T-cell (primary cell): ENCODE measurements around the gene ARHGAP22. TPM values are rescaled to one million over a fixed set of nuclear protein-coding genes. Genes with fewer than 3 reads are reported as not detected.

Experiments used
- ATAC-seq, 4 experiments: fragments of 200-7000 bp in 3 of 4; fragments of 150-1000 bp in 1 of 4; cut with Tn5 transposase; replicated peaks in 1 of 4; 1 replicate in 3 of 4; 2 replicates in 1 of 4; pipeline ENCODE4 v1.10.0; 2021; ENCODE audit warnings: moderate library complexity in 3 of 4, mild to moderate bottlenecking in 2 of 4, moderate number of reproducible peaks in 1 of 4
- CTCF ChIA-PET, 2 donors: fragments of 300-600 bp; sonication (Branson Sonifier 250); formaldehyde crosslinking; loops; one replicate each; lab custom pipeline; 2022; ENCODE audit warnings: antibody characterized with exemption in 2 of 2; lab: Charles Lee
- POLR2A ChIA-PET, 2 donors: fragments of 300-600 bp; sonication (Branson Sonifier 250); formaldehyde crosslinking; loops; one replicate each; lab custom pipeline; 2022; ENCODE audit warnings: antibody characterized with exemption in 2 of 2; lab: Charles Lee
- DNase-seq, 35 experiments: peaks; one replicate each; pipeline versions ENCODE4 v3.0.0 to v3.0.0-alpha.2; 2013 to 2023
- H3K27ac ChIP-seq: one replicate; pipeline ENCODE4 v1.5.1; 2013; ENCODE audit warnings: low read length
- H3K27me3 ChIP-seq, 2 experiments: replicated peaks in 1 of 2; 1 replicate in 1 of 2; 2 replicates in 1 of 2; pipeline versions ENCODE4 v1.6.1 to v1.7.0; 2013; ENCODE audit warnings: low read length in 1 of 2, mixed read lengths in 1 of 2; ENCODE audit not compliant: control insufficient read depth in 2 of 2, insufficient read depth in 2 of 2; ENCODE audit errors: extremely low read depth in 1 of 2
- H3K36me3 ChIP-seq, 2 donors: 1 replicate in 1 of 2; 2 replicates in 1 of 2; pipeline versions ENCODE4 v1.6.1 to v1.7.0; 2013; ENCODE audit warnings: low read length in 1 of 2; ENCODE audit not compliant: control insufficient read depth in 2 of 2, insufficient read depth in 1 of 2; ENCODE audit errors: extremely low read depth in 1 of 2
- H3K4me1 ChIP-seq, 2 experiments: 1 replicate in 1 of 2; 2 replicates in 1 of 2; pipeline versions ENCODE4 v1.6.1 to v1.7.0; 2013; ENCODE audit warnings: low read length in 2 of 2, mixed read lengths in 1 of 2; ENCODE audit not compliant: insufficient read depth in 2 of 2, control insufficient read depth in 1 of 2; ENCODE audit errors: extremely low read depth in 1 of 2
- H3K4me3 ChIP-seq, 2 donors: 1 replicate in 1 of 2; 2 replicates in 1 of 2; pipeline versions ENCODE4 v1.5.1 to v1.7.0; 2013; ENCODE audit warnings: mild to moderate bottlenecking in 2 of 2, low read length in 1 of 2, moderate library complexity in 1 of 2; ENCODE audit not compliant: control insufficient read depth in 1 of 2; ENCODE audit errors: extremely low read depth in 1 of 2
- H3K9me3 ChIP-seq: 2 replicates; pipeline ENCODE4 v1.7.0; 2013
- H3K27ac Mint-ChIP-seq, 2 donors: one replicate each; pipeline ENCODE4 v1.8.0; 2020 to 2021; ENCODE audit warnings: mild to moderate bottlenecking in 2 of 2, mixed read lengths in 2 of 2
- H3K27me3 Mint-ChIP-seq, 2 donors: one replicate each; pipeline ENCODE4 v1.8.0; 2021 to 2022; ENCODE audit warnings: mixed read lengths in 2 of 2
- H3K36me3 Mint-ChIP-seq: one replicate; pipeline ENCODE4 v1.8.0; 2021; ENCODE audit warnings: mixed read lengths
- H3K4me1 Mint-ChIP-seq, 3 donors: one replicate each; pipeline ENCODE4 v1.8.0; 2020 to 2022; ENCODE audit warnings: mixed read lengths in 3 of 3, mild to moderate bottlenecking in 1 of 3
- H3K4me3 Mint-ChIP-seq, 3 donors: one replicate each; pipeline ENCODE4 v1.8.0; 2020 to 2022; ENCODE audit warnings: mild to moderate bottlenecking in 3 of 3, mixed read lengths in 3 of 3, moderate library complexity in 3 of 3
- H3K9me3 Mint-ChIP-seq, 3 donors: one replicate each; pipeline ENCODE4 v1.8.0; 2020 to 2022; ENCODE audit warnings: mixed read lengths in 3 of 3
- WGBS: methylation state at CpG from one replicate; pipeline ENCODE4 v1.1.5; 2013; ENCODE audit warnings: missing lambda C conversion rate; ENCODE audit not compliant: insufficient coverage; 5-methylcytosine and 5-hydroxymethylcytosine counted together
- total RNA-seq, 35 experiments: library from RNA in 6 of 35; stranded (reverse) in 6 of 35; fragments of 120-200 nt in 1 of 35; gene quantifications; one replicate each; pipeline versions ENCODE4 v1.2.1 to v1.2.4 and lab custom pipeline; 2013 to 2026

The ARHGAP22 gene
- total RNA-seq, 5 donors from 2014 or later (not counting 1 experiment from before 2014, with no cell fraction given): 0.33 to 2.2 (median 0.60) TPM

DNA sequence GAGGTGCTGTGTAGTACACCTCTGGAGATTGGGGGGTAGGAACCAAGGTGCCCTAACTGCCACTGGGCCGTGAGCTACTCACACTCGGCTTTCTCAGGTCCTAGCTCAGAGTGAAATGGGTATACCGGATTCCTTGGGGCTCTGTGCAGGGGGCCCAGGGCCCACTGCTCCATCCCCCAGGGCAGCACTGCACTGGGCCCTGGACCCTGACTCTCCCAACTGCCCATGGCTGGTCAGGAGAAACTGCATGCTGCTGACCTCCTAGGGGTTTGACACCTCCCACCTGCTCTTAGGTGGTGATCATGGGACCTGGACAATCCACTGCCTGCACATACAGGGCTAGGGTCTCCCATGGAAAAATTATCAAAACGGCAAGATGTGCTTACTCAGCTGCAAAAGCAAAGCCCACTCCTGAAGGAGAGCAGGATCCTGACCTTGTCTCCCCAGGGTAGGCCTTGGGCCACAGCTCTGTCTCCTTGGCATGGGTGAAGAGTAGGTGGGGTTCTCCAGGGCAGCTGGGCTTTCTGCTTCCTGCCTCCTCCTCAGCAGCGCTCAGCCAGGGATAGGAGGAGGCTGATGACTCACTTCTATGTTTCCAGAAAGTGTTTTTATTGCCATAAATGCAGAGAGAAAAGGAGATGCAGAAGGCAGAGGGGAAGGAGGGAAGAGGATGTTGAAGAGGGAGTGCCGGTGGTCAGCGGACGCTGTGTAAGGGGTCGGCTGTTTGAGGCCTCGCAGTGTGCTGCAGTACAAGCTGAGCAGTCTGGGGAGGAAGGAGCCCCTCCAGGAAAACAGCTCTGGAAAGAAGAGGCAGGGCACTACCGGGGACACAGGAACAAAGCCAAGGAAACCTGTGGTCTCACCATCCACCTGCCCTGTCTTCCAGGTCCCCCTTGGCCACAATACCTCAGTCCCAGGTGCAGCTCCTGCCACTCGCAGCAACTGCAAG lies 107.8 kb downstream of the ARHGAP22 start:
- Mint-ChIP-seq H3K4me3 (no peak overlapping the region), H3K9me3 (no peaks in the 10 kb centered on the region), H3K4me1 (peaks cover 9 to 22% (median 17%) of the 10 kb centered on the region in 3 donors), H3K27ac (no peak overlapping the region), H3K27me3 (peaks cover 0 to 26% of the 10 kb centered on the region in 2 donors), H3K36me3 (no peaks in the 10 kb centered on the region)
- POLR2A ChIA-PET: no interaction called here
- WGBS: 79% methylated on average over 9 of the region's 12 CpGs
- Histone ChIP-seq H3K4me1 (peaks cover 2 to 6% of the 10 kb centered on the region in 2 experiments), H3K27ac (no peak overlapping the region), H3K36me3 (no peaks in the 10 kb centered on the region), H3K27me3 (peaks cover 0 to 48% of the 10 kb centered on the region in 2 experiments), H3K9me3 (no peaks in the 10 kb centered on the region), H3K4me3 (no peak overlapping the region)
- ATAC-seq (no peak), DNase-seq (no peak)
- CTCF ChIA-PET: no interaction called here

DNA sequence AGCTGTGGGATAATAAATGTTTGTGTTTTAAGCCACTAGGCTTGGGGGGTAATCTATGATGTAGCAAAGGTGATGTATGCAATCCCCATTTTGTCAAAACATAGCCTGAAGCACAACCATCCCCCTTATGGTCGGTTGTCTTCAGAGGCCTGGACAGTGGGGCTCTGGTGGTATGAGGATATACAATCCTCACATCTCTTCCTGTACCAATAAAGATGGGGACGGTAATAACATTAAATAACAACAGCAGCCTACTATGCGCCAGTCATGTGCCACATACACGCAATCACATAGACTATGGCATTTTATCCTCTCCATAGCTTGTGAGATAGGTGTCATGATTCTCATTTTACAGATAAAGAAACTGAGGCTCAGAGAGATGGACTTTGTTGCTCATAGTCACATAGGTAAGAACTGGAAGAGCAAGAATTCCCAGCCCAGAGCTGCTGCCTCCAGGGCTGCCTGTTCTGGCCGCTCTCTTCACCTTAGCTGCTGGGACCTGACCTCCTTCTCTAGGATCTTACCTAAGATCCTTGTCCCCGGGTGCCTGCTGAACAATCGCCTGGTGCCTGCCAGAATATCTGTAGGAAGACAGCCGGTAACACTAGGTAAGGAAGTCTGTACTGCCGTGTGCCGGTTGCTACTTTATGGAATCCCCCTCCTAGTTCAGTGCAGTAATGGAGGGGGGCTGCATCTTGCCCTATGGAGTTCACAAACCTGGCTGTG lies 108.6 kb downstream of the ARHGAP22 start:
- H3K9me3 ChIP-seq: no peaks in the 10 kb centered on the region
- no peak for DNase-seq
- peaks cover 9 to 22% (median 17%) of the 10 kb centered on the region in 3 donors for H3K4me1 Mint-ChIP-seq
- no peaks in the 10 kb centered on the region for H3K9me3 Mint-ChIP-seq
- peaks cover 2 to 28% of the 10 kb centered on the region in 2 donors for H3K27me3 Mint-ChIP-seq
- no peak overlapping the region for H3K4me3 Mint-ChIP-seq
- ATAC-seq: no peak
- H3K27ac ChIP-seq: no peak overlapping the region
- H3K27me3 ChIP-seq: peaks cover 0 to 48% of the 10 kb centered on the region in 2 experiments
- H3K36me3 Mint-ChIP-seq: no peaks in the 10 kb centered on the region
- POLR2A ChIA-PET: no interaction called here
- H3K27ac Mint-ChIP-seq: no peak overlapping the region
- 93% methylated on average over 3 of the region's 10 CpGs for WGBS
- peaks cover 2 to 6% of the 10 kb centered on the region in 2 experiments for H3K4me1 ChIP-seq
- CTCF ChIA-PET: no interaction called here
- no peak overlapping the region for H3K4me3 ChIP-seq
- H3K36me3 ChIP-seq: no peaks in the 10 kb centered on the region

GRCh38 chr10:48495282-48496045 lies 109.4 kb downstream of the ARHGAP22 start:
- 83% methylated on average over 7 of the region's 11 CpGs for WGBS
- CTCF ChIA-PET: no interaction called here
- peaks cover 0 to 54% of the 10 kb centered on the region in 2 experiments for H3K27me3 ChIP-seq

DNA sequence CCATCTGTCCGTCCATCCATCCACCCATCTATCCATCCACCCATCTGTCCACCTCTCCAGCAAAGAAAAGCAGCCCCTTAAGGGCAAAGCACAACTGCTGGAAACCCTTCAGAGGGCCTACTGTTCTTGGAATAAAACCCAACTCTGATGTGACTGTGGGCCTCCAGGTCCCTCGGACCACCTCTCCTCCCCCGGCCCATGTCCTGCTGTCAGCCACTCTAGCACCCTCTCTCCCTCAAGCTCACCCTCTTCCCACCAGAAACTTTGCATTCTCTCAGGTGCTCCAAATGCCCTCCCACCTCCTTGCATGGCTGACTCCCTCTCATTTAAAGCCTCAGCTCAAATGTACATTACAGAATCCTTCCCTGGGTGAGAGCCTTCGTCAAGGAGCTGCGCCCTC lies 110.3 kb downstream of the ARHGAP22 start:
- Histone ChIP-seq H3K9me3 (no peaks in the 10 kb centered on the region), H3K36me3 (no peaks in the 10 kb centered on the region), H3K27me3 (peaks cover 0 to 55% of the 10 kb centered on the region in 2 experiments), H3K4me3 (no peak overlapping the region), H3K27ac (no peak overlapping the region), H3K4me1 (peaks cover 2 to 6% of the 10 kb centered on the region in 2 experiments)
- Mint-ChIP-seq H3K4me1 (peaks cover 9 to 22% (median 17%) of the 10 kb centered on the region in 3 donors), H3K36me3 (no peaks in the 10 kb centered on the region), H3K27me3 (peaks cover 6 to 35% of the 10 kb centered on the region in 2 donors), H3K9me3 (no peaks in the 10 kb centered on the region), H3K4me3 (peak overlapping the region in 1 of 3 donors; percentile 53), H3K27ac (no peak overlapping the region)
- DNase-seq (no peak), ATAC-seq (no peak)
- ChIA-PET CTCF (no interaction called here), POLR2A (no interaction called here)
- 81% methylated on average over 4 of the region's 5 CpGs for WGBS

More at GRCh38 chr10:48495282-48496045, 109.4 kb downstream of the ARHGAP22 start:
- Histone ChIP-seq H3K27ac (no peak overlapping the region), H3K9me3 (no peaks in the 10 kb centered on the region), H3K4me3 (no peak overlapping the region), H3K4me1 (peaks cover 2 to 6% of the 10 kb centered on the region in 2 experiments), H3K36me3 (no peaks in the 10 kb centered on the region)
- DNase-seq: no peak
- peaks cover 9 to 22% (median 17%) of the 10 kb centered on the region in 3 donors for H3K4me1 Mint-ChIP-seq
- no peaks in the 10 kb centered on the region for H3K9me3 Mint-ChIP-seq
- H3K27me3 Mint-ChIP-seq: peaks cover 6 to 35% of the 10 kb centered on the region in 2 donors
- POLR2A ChIA-PET: no interaction called here
- no peaks in the 10 kb centered on the region for H3K36me3 Mint-ChIP-seq
- no peak overlapping the region for H3K27ac Mint-ChIP-seq
- ATAC-seq: no peak
- peak overlapping the region in 1 of 3 donors; percentile 53 for H3K4me3 Mint-ChIP-seq

DNA sequence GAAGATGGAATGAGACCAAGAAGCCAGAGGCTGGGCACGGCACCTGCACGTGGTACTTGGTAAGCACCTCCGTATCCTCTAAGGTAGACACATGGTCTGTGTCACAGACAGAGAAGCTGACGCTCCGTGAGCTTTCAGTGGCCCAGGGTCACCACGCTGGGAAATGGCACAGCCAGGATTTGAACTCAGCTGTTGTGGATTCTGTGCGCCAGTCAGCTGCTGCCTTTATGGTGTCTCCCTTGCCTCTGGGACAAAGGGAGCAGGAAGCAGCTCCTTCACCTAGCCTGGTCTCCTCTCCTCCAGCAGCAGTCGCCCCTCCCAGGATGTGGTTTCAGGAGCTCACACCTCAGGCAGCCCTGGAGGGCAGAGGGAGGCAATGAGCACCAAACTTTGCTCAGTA lies 110.8 kb downstream of the ARHGAP22 start:
- POLR2A ChIA-PET: no interaction called here
- H3K4me3 Mint-ChIP-seq: peak overlapping the region in 1 of 3 donors; percentile 53
- H3K27me3 ChIP-seq: peaks cover 0 to 53% of the 10 kb centered on the region in 2 experiments

More for the DNA sequence above, 110.8 kb downstream of the ARHGAP22 start:
- ATAC-seq (peak in 2 of 4 experiments; percentile 38 to 62), DNase-seq (no peak)
- Histone ChIP-seq H3K27ac (no peak overlapping the region), H3K9me3 (no peaks in the 10 kb centered on the region), H3K36me3 (no peaks in the 10 kb centered on the region), H3K4me1 (peaks cover 2 to 6% of the 10 kb centered on the region in 2 experiments), H3K4me3 (no peak overlapping the region)
- CTCF ChIA-PET: no interaction called here
- Mint-ChIP-seq H3K27ac (no peak overlapping the region), H3K27me3 (peaks cover 6 to 37% of the 10 kb centered on the region in 2 donors), H3K36me3 (no peaks in the 10 kb centered on the region), H3K4me1 (peaks cover 9 to 22% (median 17%) of the 10 kb centered on the region in 3 donors), H3K9me3 (no peaks in the 10 kb centered on the region)
- WGBS: 20% methylated on average over 8 of the region's 8 CpGs
